Muscle layer of colon (tissue), 2 donors: ENCODE measurements around the gene SLU7.

Experiments used
- H3K27ac ChIP-seq: one replicate; pipeline ENCODE4 v1.7.0; 2013; ENCODE audit warnings: low read depth, mild to moderate bottlenecking, low read length, moderate library complexity
- H3K27me3 ChIP-seq, 2 donors: one replicate each; pipeline ENCODE4 v1.7.0; 2013; ENCODE audit warnings: low read length in 2 of 2, mild to moderate bottlenecking in 2 of 2; ENCODE audit not compliant: insufficient read depth in 2 of 2, control insufficient read depth in 1 of 2
- H3K36me3 ChIP-seq: one replicate; pipeline ENCODE4 v1.7.0; 2013; ENCODE audit warnings: mild to moderate bottlenecking, low read length; ENCODE audit not compliant: insufficient read depth
- H3K4me1 ChIP-seq: one replicate; pipeline ENCODE4 v1.7.0; 2013; ENCODE audit warnings: mild to moderate bottlenecking, low read length; ENCODE audit not compliant: insufficient read depth
- H3K4me3 ChIP-seq, 2 donors: one replicate each; pipeline ENCODE4 v1.7.0; 2013; ENCODE audit warnings: low read length in 2 of 2, low read depth in 1 of 2, mild to moderate bottlenecking in 1 of 2, moderate library complexity in 1 of 2
- H3K9ac ChIP-seq: one replicate; pipeline ENCODE4 v1.7.0; 2013; ENCODE audit warnings: low read length
- H3K9me3 ChIP-seq: one replicate; pipeline ENCODE4 v1.7.0; 2013; ENCODE audit warnings: mild to moderate bottlenecking, low read length
- donor health status: abdominal sarcoma.
- donor health status: Adenocarcinoma of cecum.

Gene SLU7

DNA sequence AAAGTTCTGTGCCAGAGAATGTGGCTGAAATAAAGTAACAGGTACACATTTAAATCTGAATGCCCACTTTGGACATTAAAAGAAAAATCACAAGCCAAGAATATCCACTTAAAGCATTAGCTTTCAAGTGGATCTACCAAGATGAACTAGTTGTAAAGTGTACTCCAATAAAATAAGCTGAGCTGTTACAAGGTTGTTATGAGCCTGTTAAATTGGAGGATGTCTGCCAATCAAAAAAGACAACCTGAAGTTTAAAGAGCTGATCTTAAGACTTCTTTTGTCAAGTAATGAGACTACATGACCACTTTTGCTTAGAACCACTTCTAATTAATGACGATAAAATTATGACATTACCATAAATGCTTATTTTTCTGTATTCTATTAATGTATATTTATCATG lies 21.4 kb downstream of the SLU7 start:
- no peak overlapping the region for H3K9ac ChIP-seq

DNA sequence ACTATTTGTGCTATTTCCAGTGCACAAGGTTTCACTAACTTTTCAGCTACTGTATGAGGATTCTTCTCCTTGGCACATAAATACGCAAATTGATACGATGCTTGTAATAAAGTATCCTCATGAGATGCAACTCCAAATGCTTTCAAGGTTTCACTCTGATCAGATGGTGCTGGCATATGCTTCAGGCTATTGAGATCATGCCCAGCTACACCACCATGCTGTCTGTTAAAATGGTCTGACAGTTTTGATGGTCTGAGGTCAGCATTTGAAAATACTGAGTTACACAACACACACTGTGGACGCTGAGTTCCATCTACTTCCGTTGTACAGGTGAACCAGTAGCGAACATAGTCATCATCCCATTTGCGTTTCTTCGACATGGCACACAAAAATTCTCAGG lies 23.8 kb downstream of the SLU7 start:
- Histone ChIP-seq H3K27ac (no peak overlapping the region), H3K4me3 (no peak overlapping the region), H3K9ac (no peak overlapping the region), H3K36me3 (peaks cover 4% of the 10 kb centered on the region), H3K27me3 (no peaks in the 10 kb centered on the region), H3K4me1 (peaks cover 14% of the 10 kb centered on the region), H3K9me3 (no peaks in the 10 kb centered on the region)

More for the DNA sequence above, 21.4 kb downstream of the SLU7 start:
- Histone ChIP-seq H3K4me3 (no peak overlapping the region), H3K27ac (no peak overlapping the region), H3K36me3 (peaks cover 4% of the 10 kb centered on the region), H3K9me3 (no peaks in the 10 kb centered on the region), H3K27me3 (no peaks in the 10 kb centered on the region), H3K4me1 (peaks cover 19% of the 10 kb centered on the region)

GRCh38 chr5:160390787-160391696 lies 27.8 kb downstream of the SLU7 start:
- Histone ChIP-seq H3K4me1 (no peaks in the 10 kb centered on the region), H3K4me3 (no peak overlapping the region), H3K27ac (no peak overlapping the region), H3K9ac (no peak overlapping the region), H3K9me3 (no peaks in the 10 kb centered on the region), H3K27me3 (no peaks in the 10 kb centered on the region), H3K36me3 (peaks cover 4% of the 10 kb centered on the region)

DNA sequence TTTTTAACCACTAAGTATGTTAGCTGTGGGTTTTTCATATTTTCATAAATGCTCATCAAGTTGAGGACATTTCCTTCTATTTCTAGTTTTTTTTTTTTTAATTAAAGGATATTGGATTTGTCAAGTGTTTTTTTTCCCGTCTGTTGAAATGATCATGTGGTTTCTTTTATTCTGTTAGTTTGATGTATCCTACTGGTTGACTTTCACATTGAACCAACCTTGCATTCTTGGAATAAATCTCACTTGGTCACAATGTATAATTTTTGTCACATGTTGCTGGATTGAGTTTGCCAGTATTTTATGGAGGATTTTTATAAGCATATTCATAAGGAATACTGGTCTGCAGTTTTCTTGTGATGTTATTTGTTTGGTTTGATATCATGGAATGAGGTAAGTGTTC lies 31.4 kb downstream of the SLU7 start:
- Histone ChIP-seq H3K27ac (no peak overlapping the region), H3K36me3 (no peaks in the 10 kb centered on the region), H3K27me3 (no peaks in the 10 kb centered on the region), H3K9me3 (no peaks in the 10 kb centered on the region), H3K4me3 (no peak overlapping the region), H3K4me1 (no peaks in the 10 kb centered on the region), H3K9ac (no peak overlapping the region)

DNA sequence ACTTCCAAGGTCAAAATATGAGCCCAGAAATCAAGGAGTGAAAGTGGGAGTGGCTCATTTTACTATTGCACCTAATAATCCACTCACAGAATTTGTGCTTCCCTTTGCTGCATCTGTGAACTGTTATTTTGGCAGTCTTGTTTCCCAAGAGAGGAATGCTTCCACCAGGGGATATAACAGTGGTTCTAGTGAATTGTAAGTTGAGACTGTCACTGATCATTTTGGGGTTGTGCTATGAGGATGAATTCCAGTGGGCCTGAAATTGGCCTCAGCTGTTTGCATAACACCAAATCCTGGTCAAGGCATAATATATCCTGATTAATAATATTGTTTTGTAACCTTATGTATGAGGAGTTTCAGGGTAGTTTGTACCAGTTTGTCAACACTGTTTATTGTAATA lies 33.4 kb downstream of the SLU7 start:
- Histone ChIP-seq H3K36me3 (no peaks in the 10 kb centered on the region), H3K27me3 (no peaks in the 10 kb centered on the region), H3K4me3 (no peak overlapping the region), H3K9me3 (no peaks in the 10 kb centered on the region), H3K9ac (no peak overlapping the region), H3K4me1 (no peaks in the 10 kb centered on the region), H3K27ac (no peak overlapping the region)

GRCh38 chr5:160384681-160385080 lies 34.2 kb downstream of the SLU7 start:
- H3K27ac ChIP-seq: no peak overlapping the region
- H3K4me3 ChIP-seq: no peak overlapping the region
- H3K36me3 ChIP-seq: no peaks in the 10 kb centered on the region
- H3K4me1 ChIP-seq: no peaks in the 10 kb centered on the region
- no peak overlapping the region for H3K9ac ChIP-seq
- H3K27me3 ChIP-seq: no peaks in the 10 kb centered on the region
- H3K9me3 ChIP-seq: no peaks in the 10 kb centered on the region

DNA sequence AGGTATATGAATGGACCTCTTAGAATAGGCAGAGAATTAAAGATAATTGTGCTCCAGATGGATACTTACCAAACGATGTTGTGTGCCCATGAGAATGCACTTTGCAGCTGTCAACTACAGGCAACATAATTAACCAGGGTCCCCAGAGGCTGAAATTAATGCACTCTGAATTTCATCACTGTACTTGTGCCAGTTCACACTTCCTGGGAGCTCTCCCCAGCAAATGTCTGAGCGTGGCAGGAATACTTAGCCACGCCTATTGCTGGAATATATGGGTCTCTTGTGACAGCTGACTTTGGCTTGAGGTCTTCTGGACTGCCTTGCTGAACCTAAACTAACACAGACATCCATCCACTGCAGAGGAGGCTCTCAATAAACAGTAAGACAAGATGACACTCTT lies 36.5 kb downstream of the SLU7 start:
- no peak overlapping the region for H3K9ac ChIP-seq
- no peaks in the 10 kb centered on the region for H3K4me1 ChIP-seq
- H3K27ac ChIP-seq: no peak overlapping the region
- no peaks in the 10 kb centered on the region for H3K27me3 ChIP-seq
- no peak overlapping the region for H3K4me3 ChIP-seq
- H3K36me3 ChIP-seq: no peaks in the 10 kb centered on the region
- H3K9me3 ChIP-seq: no peaks in the 10 kb centered on the region

DNA sequence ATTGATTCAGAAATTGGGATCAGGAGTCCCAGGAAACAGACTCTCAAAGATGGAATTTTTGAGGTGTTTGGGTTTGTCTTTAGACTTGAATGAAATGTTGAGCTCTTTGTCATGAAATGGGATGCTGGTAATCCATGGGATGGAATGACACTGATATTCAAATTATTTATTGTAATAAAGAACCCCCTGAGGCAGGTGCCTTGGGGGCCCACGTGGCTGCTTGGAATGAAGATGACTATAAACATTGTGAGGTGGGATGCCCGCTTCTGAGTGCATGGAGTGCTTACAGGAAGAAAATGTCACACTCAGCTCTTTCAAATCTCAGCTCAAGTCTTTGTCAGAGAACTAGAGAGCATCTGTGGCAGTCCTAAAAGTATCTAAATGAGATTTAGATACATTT lies 38.8 kb downstream of the SLU7 start:
- no peaks in the 10 kb centered on the region for H3K9me3 ChIP-seq
- no peak overlapping the region for H3K9ac ChIP-seq
- no peaks in the 10 kb centered on the region for H3K4me1 ChIP-seq
- no peaks in the 10 kb centered on the region for H3K27me3 ChIP-seq
- no peaks in the 10 kb centered on the region for H3K36me3 ChIP-seq
- no peak overlapping the region for H3K4me3 ChIP-seq
- H3K27ac ChIP-seq: no peak overlapping the region

DNA sequence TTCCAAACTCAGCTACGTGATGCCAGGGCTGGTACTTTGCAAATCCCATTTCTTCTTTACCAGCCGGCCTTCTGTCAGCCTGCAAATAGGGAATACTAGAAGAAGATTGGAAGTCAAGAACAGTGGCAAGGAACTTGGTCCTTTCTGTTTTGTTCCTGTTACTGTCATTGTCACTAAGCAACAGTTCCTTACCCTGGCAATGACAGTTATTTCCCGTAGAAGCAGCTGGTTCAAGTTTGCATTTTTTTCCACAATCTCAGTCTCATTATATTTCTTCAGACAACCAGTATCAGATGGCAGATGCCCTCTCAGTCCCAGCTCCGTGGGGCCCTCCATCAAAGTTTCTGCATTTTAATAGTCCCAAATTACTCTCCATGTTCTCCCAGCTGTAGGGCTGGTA lies 39.4 kb downstream of the SLU7 start:
- Histone ChIP-seq H3K4me1 (no peaks in the 10 kb centered on the region), H3K36me3 (no peaks in the 10 kb centered on the region), H3K27me3 (no peaks in the 10 kb centered on the region), H3K9me3 (no peaks in the 10 kb centered on the region), H3K27ac (no peak overlapping the region), H3K9ac (no peak overlapping the region), H3K4me3 (no peak overlapping the region)

GRCh38 chr5:160378330-160378729 lies 40.6 kb downstream of the SLU7 start:
- Histone ChIP-seq H3K9ac (no peak overlapping the region), H3K9me3 (no peaks in the 10 kb centered on the region), H3K4me3 (no peak overlapping the region), H3K27ac (no peak overlapping the region), H3K27me3 (no peaks in the 10 kb centered on the region), H3K4me1 (no peaks in the 10 kb centered on the region), H3K36me3 (no peaks in the 10 kb centered on the region)

GRCh38 chr5:160377651-160378050 lies 41.2 kb downstream of the SLU7 start:
- Histone ChIP-seq H3K36me3 (no peaks in the 10 kb centered on the region), H3K27me3 (no peaks in the 10 kb centered on the region), H3K9ac (no peak overlapping the region), H3K4me3 (no peak overlapping the region), H3K4me1 (no peaks in the 10 kb centered on the region), H3K9me3 (no peaks in the 10 kb centered on the region), H3K27ac (no peak overlapping the region)

DNA sequence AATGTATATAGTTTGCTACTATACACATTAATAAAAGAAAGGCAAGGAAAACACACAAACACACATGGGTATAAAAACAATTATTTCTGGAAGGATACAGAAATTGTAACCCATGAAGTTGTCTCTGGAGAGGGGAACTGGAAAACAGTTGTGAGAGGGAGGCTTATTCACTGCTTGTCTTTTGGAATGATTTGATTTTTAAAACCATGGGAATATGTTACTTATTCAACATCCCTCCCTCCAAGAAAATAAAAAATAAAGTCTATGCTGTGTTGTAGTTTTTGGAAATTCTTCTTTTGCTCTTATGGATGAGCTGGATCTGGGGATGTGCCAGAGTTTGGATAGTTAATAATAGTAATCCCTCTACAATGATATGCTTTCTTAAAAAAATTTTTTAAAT lies 42.5 kb downstream of the SLU7 start:
- no peak overlapping the region for H3K27ac ChIP-seq
- H3K9ac ChIP-seq: no peak overlapping the region
- H3K4me1 ChIP-seq: no peaks in the 10 kb centered on the region
- H3K36me3 ChIP-seq: no peaks in the 10 kb centered on the region
- no peaks in the 10 kb centered on the region for H3K9me3 ChIP-seq
- H3K4me3 ChIP-seq: no peak overlapping the region
- no peaks in the 10 kb centered on the region for H3K27me3 ChIP-seq
